NCI-H1105 (cell line): ENCODE results near the gene ARNT2.

Source experiments
- DNase-seq: peaks from one replicate; lab custom pipeline; 2025; lab: John Stamatoyannopoulos, UW

ARNT2 gene

GRCh38 chr15:80576519-80577090 lies 172.4 kb downstream of the ARNT2 start:
- DNase-seq: no peak

- no peak for DNase-seq
Observed at GRCh38 chr15:80577552-80578205, 173.5 kb downstream of the ARNT2 start.

- DNase-seq: no peak
Observed at GRCh38 chr15:80578206-80578595, 174.0 kb downstream of the ARNT2 start.

GRCh38 chr15:80578871-80579270 lies 174.7 kb downstream of the ARNT2 start:
- no peak for DNase-seq

GRCh38 chr15:80579611-80580010 lies 175.4 kb downstream of the ARNT2 start:
- no peak for DNase-seq

- DNase-seq: no peak
Observed at GRCh38 chr15:80580106-80580505, 175.9 kb downstream of the ARNT2 start.

GRCh38 chr15:80580536-80581260 lies 176.5 kb downstream of the ARNT2 start:
- no peak for DNase-seq

- DNase-seq: no peak
Observed at GRCh38 chr15:80581976-80582375, 177.8 kb downstream of the ARNT2 start.

- no peak for DNase-seq
Observed at GRCh38 chr15:80582816-80583423, 178.7 kb downstream of the ARNT2 start.

- DNase-seq: no peak
Observed at GRCh38 chr15:80584561-80584964, 180.4 kb downstream of the ARNT2 start.

GRCh38 chr15:80584973-80585525 lies 180.9 kb downstream of the ARNT2 start:
- DNase-seq: no peak

GRCh38 chr15:80585544-80586018 lies 181.4 kb downstream of the ARNT2 start:
- peak; percentile 1 for DNase-seq

- no peak for DNase-seq
Observed at GRCh38 chr15:80586161-80586560, 182.0 kb downstream of the ARNT2 start.

- DNase-seq: no peak
Observed at GRCh38 chr15:80587007-80587406, 182.8 kb downstream of the ARNT2 start.

GRCh38 chr15:80587816-80588456 lies 183.8 kb downstream of the ARNT2 start:
- no peak for DNase-seq

GRCh38 chr15:80588801-80589200 lies 184.6 kb downstream of the ARNT2 start:
- no peak for DNase-seq

- no peak for DNase-seq
Observed at GRCh38 chr15:80590761-80591355, 186.7 kb downstream of the ARNT2 start.

GRCh38 chr15:80591471-80591870 lies 187.3 kb downstream of the ARNT2 start:
- DNase-seq: no peak

GRCh38 chr15:80591938-80592825 lies 188.0 kb downstream of the ARNT2 start:
- no peak for DNase-seq

- DNase-seq: no peak
Observed at GRCh38 chr15:80593486-80594030, 189.4 kb downstream of the ARNT2 start.
